Pancreas (tissue), 10 donors: Measurements from ENCODE around the gene MSANTD2. TPM values are rescaled to one million over a fixed set of nuclear protein-coding genes. Genes with fewer than 3 reads are reported as not detected.

Experiments used
- ATAC-seq, 4 donors: fragments of 200-7000 bp; cut with Tn5 transposase; one replicate each; pipeline versions ENCODE4 v1.8.0 to v1.9.1; 2020; ENCODE audit warnings: mild to moderate bottlenecking in 4 of 4, moderate library complexity in 4 of 4
- DNase-seq, 6 donors: peaks; one replicate each; pipeline ENCODE4 v3.0.0-alpha.2; 2020
- FAIRE-seq: peaks from 2 replicates; lab custom pipeline; 2012; peaks lifted over from hg19 to GRCh38; lab: Jason Lieb, UNC
- H3K27ac ChIP-seq, 4 donors: fragments of 200-600 bp; sonication (generic); 1 replicate in 3 of 4; 2 replicates in 1 of 4; pipeline versions ENCODE4 v1.5.0 to v1.8.0; 2020
- H3K27me3 ChIP-seq, 4 donors: fragments of 200-600 bp; one replicate each; pipeline ENCODE4 v1.8.0; 2021
- H3K36me3 ChIP-seq, 3 donors: fragments of 200-600 bp; sonication (generic) in 1 of 3; one replicate each; pipeline versions ENCODE4 v1.5.0 to v1.8.0; 2020 to 2021
- H3K4me1 ChIP-seq, 3 donors: fragments of 200-600 bp; one replicate each; pipeline ENCODE4 v1.8.0; 2021
- H3K4me3 ChIP-seq, 4 donors: fragments of 200-600 bp; sonication (generic) in 2 of 4; one replicate each; pipeline versions ENCODE4 v1.5.0 to v1.8.0; 2020 to 2021
- H3K9me3 ChIP-seq, 4 donors: fragments of 200-600 bp; one replicate each; pipeline ENCODE4 v1.8.0; 2021
- CTCF ChIP-seq, 4 donors: fragments of 200-600 bp; sonication (generic) in 3 of 4; IDR thresholded peaks; one replicate each; pipeline versions ENCODE4 v1.5.0 to v1.8.0; 2021; ENCODE audit warnings: antibody characterized with exemption in 4 of 4
- WGBS, 2 donors: extraction: QIAGEN DNeasy Blood & Tissue Kit; methylation state at CpG; one replicate each; pipeline ENCODE4 v1.1.7; 2013; 5-methylcytosine and 5-hydroxymethylcytosine counted together
- intact Hi-C, 3 donors: fragments of 100-400 bp; cut with DNase I; formaldehyde crosslinking; loops; one replicate each; pipeline versions ENCODE4 v1.11.1 to v1.14.2; 2022
- polyA plus RNA-seq, 2 donors: library from polyadenylated mRNA; stranded (reverse); fragments of 200-250 nt; gene quantifications; one replicate each; pipeline ENCODE4 v1.2.3, GENCODE V29; 2013
- total RNA-seq, 6 donors: library from RNA; stranded (reverse); fragmentation: NEBNext Ultra II Directional in 4 of 6; extraction: Animal tissue kit (Norgen Biotek cat#: 25700) in 4 of 6; gene quantifications; one replicate each; pipeline versions ENCODE4 v1.2.1 to v1.2.4, GENCODE V29; 2021 to 2023
- donor health status: healthy with polysubstance abuse.
- donor health status: DM: no; HTN: no; CAD: no; lungs with moderate emphysema.
- donor health status: DM: no; HTN: no; CAD: no.
- donor health status: control.
- donor health status: control.
- donor health status: Bipolar disorder and iron deficiency.
- donor health status: DM: yes; HTN: yes; CAD: no.
- donor health status: DM: no; HTN: no; CAD: no.
- donor health status: DM: no; HTN: no; CAD: no.
- donor health status: DM: yes; HTN: yes; CAD: no.

Gene MSANTD2
- total and polyA plus RNA-seq, 8 donors: 4.6 to 23.3 (median 7.1) TPM

GRCh38 chr11:124763156-124763947, 36.9 kb downstream of the MSANTD2 start:
- Histone ChIP-seq H3K4me1 (peaks cover 6 to 17% (median 14%) of the 10 kb centered on the region in 3 donors), H3K27ac (peak overlapping the region in 3 of 4 donors; percentile 2 to 73 (median 61)), H3K36me3 (peaks cover 0 to 4% (median 0%) of the 10 kb centered on the region in 3 donors), H3K9me3 (no peaks in the 10 kb centered on the region), H3K27me3 (no peaks in the 10 kb centered on the region), H3K4me3 (peak overlapping the region; percentile 14 to 61 (median 36))
- TF ChIP-seq CTCF (IDR thresholded peaks at IDR 0.05): peak; percentile 57 to 82 (median 68)
- ATAC-seq: peak; percentile 70 to 77 (median 74)
- no peak for FAIRE-seq
- DNase-seq: peak; percentile 81 to 96 (median 88)
- 2% methylated on average over 21 of the region's 21 CpGs for WGBS, 2 donors
- intact Hi-C loops: no loop called here

- Histone ChIP-seq H3K4me1 (peaks cover 9 to 17% (median 14%) of the 10 kb centered on the region in 3 donors), H3K27ac (peak overlapping the region; percentile 2 to 73 (median 54)), H3K36me3 (peaks cover 0 to 4% (median 0%) of the 10 kb centered on the region in 3 donors), H3K4me3 (peak overlapping the region; percentile 14 to 61 (median 36)), H3K9me3 (no peaks in the 10 kb centered on the region), H3K27me3 (peaks cover 0 to 2% (median 0%) of the 10 kb centered on the region in 4 donors)
- TF ChIP-seq CTCF (IDR thresholded peaks at IDR 0.05): no peak
- FAIRE-seq: no peak
- WGBS, 2 donors: 1% methylated on average over 42 to 45 of the region's 45 CpGs
- ATAC-seq: peak; percentile 18 to 45 (median 31)
- peak in 3 of 6 donors; percentile 13 to 63 (median 28) for DNase-seq
- intact Hi-C loops: no loop called here
Observed at GRCh38 chr11:124762624-124763155, 37.5 kb downstream of the MSANTD2 start.

GRCh38 chr11:124762105-124762623, 38.0 kb downstream of the MSANTD2 start, which contains the start of gene ESAM:
ESAM (minus strand) TSS chr11:124762290; CDS start chr11:124762154, 136 bp downstream.
- Histone ChIP-seq H3K4me1 (peaks cover 9 to 17% (median 14%) of the 10 kb centered on the region in 3 donors), H3K9me3 (no peaks in the 10 kb centered on the region), H3K4me3 (peak within 1 kb of the TSS; percentile 14 to 61 (median 36)), H3K27me3 (peaks cover 0 to 7% (median 0%) of the 10 kb centered on the region in 4 donors), H3K36me3 (no peaks in the 10 kb centered on the region), H3K27ac (peak within 1 kb of the TSS; percentile 17 to 73 (median 54))
- FAIRE-seq: no peak
- no peak for TF ChIP-seq CTCF (IDR thresholded peaks at IDR 0.05)
- peak in 5 of 6 donors; percentile 33 to 83 (median 73) for DNase-seq
- 0% methylated on average over 36 to 55 of the region's 55 CpGs for WGBS, 2 donors
- intact Hi-C loops: no loop called here
- peak; percentile 15 to 59 (median 45) for ATAC-seq

GRCh38 chr11:124761301-124762104, 38.7 kb downstream of the MSANTD2 start:
- H3K27ac ChIP-seq: peak overlapping the region; percentile 17 to 73 (median 54)
- peaks cover 0 to 7% (median 0%) of the 10 kb centered on the region in 4 donors for H3K27me3 ChIP-seq
- ATAC-seq (no peak), FAIRE-seq (no peak), DNase-seq (no peak)
- H3K4me3 ChIP-seq: peak overlapping the region in 3 of 4 donors; percentile 33 to 61 (median 39)
- 28 to 30% methylated on average over 25 of the region's 25 CpGs for WGBS, 2 donors
- peaks cover 9 to 17% (median 14%) of the 10 kb centered on the region in 3 donors for H3K4me1 ChIP-seq
- intact Hi-C loops: no loop called here
- no peak for TF ChIP-seq CTCF (IDR thresholded peaks at IDR 0.05)
- H3K36me3 ChIP-seq: no peaks in the 10 kb centered on the region
- H3K9me3 ChIP-seq: no peaks in the 10 kb centered on the region
